GM20000 (cell line): ENCODE data around the gene DUSP23.
A peak's percentile ranks its signal among the peaks of the same experiment; 100 is the strongest.

Experiments
- DNase-seq: peaks from one replicate; pipeline ENCODE4 v3.0.0; 2012; ENCODE audit warnings: low spot score
- CTCF ChIP-seq: IDR thresholded peaks from 2 replicates; pipeline ENCODE4 v1.5.1; 2012; ENCODE audit warnings: mild to moderate bottlenecking, control low read depth; ENCODE audit errors: extremely low read depth, missing control alignments

Gene DUSP23

GRCh38 chr1:159780583-159781582 is at the start of gene DUSP23:
Gene DUSP23 (plus strand): TSS chr1:159780962. CDS start chr1:159781101, 139 bp downstream.
- TF ChIP-seq CTCF, result peak; percentile 49
- peak; percentile 97 for DNase-seq

- DNase-seq, result no peak
- no peak for TF ChIP-seq CTCF
Measured at GRCh38 chr1:159737238-159737916, 43.4 kb upstream of the DUSP23 start.

GRCh38 chr1:159743651-159744410 is 36.9 kb upstream of the DUSP23 start:
- DNase-seq, result no peak
- no peak for TF ChIP-seq CTCF

- no peak for TF ChIP-seq CTCF
- DNase-seq, result no peak
Measured at GRCh38 chr1:159746666-159747065, 34.1 kb upstream of the DUSP23 start.

- no peak for DNase-seq
- no peak for TF ChIP-seq CTCF
Measured at GRCh38 chr1:159748370-159748769, 32.4 kb upstream of the DUSP23 start.

GRCh38 chr1:159749630-159750029 is 31.1 kb upstream of the DUSP23 start:
- no peak for DNase-seq
- TF ChIP-seq CTCF, result no peak
